HepG2 (cell line): ENCODE results near the gene HMCN1. TPM values are rescaled to one million over a fixed set of nuclear protein-coding genes. Genes with fewer than 3 reads are reported as not detected.

ENCODE experiments used
- ERF ChIP-seq: IDR thresholded peaks from 2 replicates; pipeline ENCODE4 v1.6.1; 2018; ENCODE audit warnings: missing biosample characterization, missing genetic modification reagents
- KDM6A ChIP-seq: IDR thresholded peaks from 2 replicates; pipeline ENCODE4 v1.6.1; 2016; ENCODE audit warnings: low read depth
- MTF2 ChIP-seq: sonication (generic); formaldehyde crosslinking; IDR thresholded peaks from 2 replicates; pipeline ENCODE4 v1.5.0; 2020; ENCODE audit warnings: missing genetic modification reagents, borderline replicate concordance
- NCOA2 ChIP-seq: sonication (generic); formaldehyde crosslinking; IDR thresholded peaks from 2 replicates; pipeline ENCODE4 v1.8.0; 2022; ENCODE audit warnings: inconsistent platforms
- NFYB ChIP-seq: sonication (generic); formaldehyde crosslinking; IDR thresholded peaks from 2 replicates; pipeline ENCODE4 v1.4.0; 2020; ENCODE audit warnings: missing genetic modification reagents
- ONECUT2 ChIP-seq: sonication (generic); formaldehyde crosslinking; IDR thresholded peaks from 2 replicates; pipeline ENCODE4 v1.4.0; 2020; ENCODE audit warnings: missing genetic modification reagents
- TEAD2 ChIP-seq: sonication (generic); formaldehyde crosslinking; IDR thresholded peaks from 2 replicates; pipeline ENCODE4 v1.9.0; 2021; ENCODE audit warnings: missing genetic modification reagents
- TFAP4 ChIP-seq: sonication (generic); IDR thresholded peaks from 2 replicates; pipeline ENCODE4 v1.6.1; 2016; ENCODE audit warnings: low read depth, borderline replicate concordance
- ZBTB20 ChIP-seq: sonication (generic); formaldehyde crosslinking; IDR thresholded peaks from 2 replicates; pipeline ENCODE4 v1.8.1; 2023; ENCODE audit warnings: missing genetic modification reagents, low read depth, mild to moderate bottlenecking, borderline replicate concordance
- ZBTB40 ChIP-seq, 2 experiments: fragments of 450-650 bp in 1 of 2; sonication (generic) in 1 of 2; formaldehyde crosslinking in 1 of 2; IDR thresholded peaks; 2 replicates each; pipeline versions ENCODE4 v1.6.1 to v1.8.0; 2016 to 2022; ENCODE audit warnings: antibody characterized with exemption in 1 of 2, mild to moderate bottlenecking in 1 of 2, missing genetic modification reagents in 1 of 2
- ZFP91 ChIP-seq: sonication (generic); formaldehyde crosslinking; IDR thresholded peaks from 2 replicates; pipeline ENCODE4 v1.9.0; 2022; ENCODE audit warnings: missing genetic modification reagents, mild to moderate bottlenecking, borderline replicate concordance
- ZNF260 ChIP-seq: sonication (generic); formaldehyde crosslinking; IDR thresholded peaks from 2 replicates; pipeline ENCODE4 v1.4.0; 2020; ENCODE audit warnings: missing genetic modification reagents, low read depth, mild to moderate bottlenecking, borderline replicate concordance
- ZNF350 ChIP-seq: sonication (generic); formaldehyde crosslinking; IDR thresholded peaks from 2 replicates; pipeline ENCODE4 v1.4.0; 2020; ENCODE audit warnings: mild to moderate bottlenecking, low read depth, missing genetic modification reagents, borderline replicate concordance
- ZNF589 ChIP-seq: sonication (generic); formaldehyde crosslinking; conservative IDR thresholded peaks from 2 replicates; pipeline ENCODE4 v1.8.0; 2022; ENCODE audit warnings: mild to moderate bottlenecking, moderate library complexity, missing genetic modification reagents
- ZSCAN12 ChIP-seq: sonication (generic); formaldehyde crosslinking; IDR thresholded peaks from 2 replicates; pipeline ENCODE4 v1.9.0; 2021; ENCODE audit warnings: mild to moderate bottlenecking, missing genetic modification reagents
- polyA plus RNA-seq, 8 experiments: library from polyadenylated mRNA; depleted of rRNA in 3 of 8; stranded (reverse) in 7 of 8; unstranded in 1 of 8; fragments of >200 nt; fragmentation: Illumina TruSeq in 4 of 8; extraction: Trizol in 4 of 8; gene quantifications; 2 replicates each; pipeline versions ENCODE4 v1.2.1 to v1.2.3, GENCODE V29; 2011 to 2016; ENCODE audit warnings: low read depth in 4 of 8, missing spikeins in 1 of 8, mixed read lengths in 1 of 8; ENCODE audit not compliant: insufficient read depth in 1 of 8
- total RNA-seq, 5 experiments: library from RNA; depleted of rRNA; stranded (reverse); fragments of >200 nt; fragmentation: Illumina TruSeq; extraction: Trizol; gene quantifications; 2 replicates each; pipeline ENCODE4 v1.2.3, GENCODE V29; 2016; ENCODE audit warnings: low read depth in 1 of 5

The HMCN1 gene
- total and polyA plus RNA-seq, 2 of the 13 experiments (the other 11 are each of a cell fraction or from before 2014, with no cell fraction given), result 0.03 TPM; not detected in 1

GRCh38 chr1:185733818-185734735 is at the start of gene HMCN1 (continued):
- TF ChIP-seq ZFP91 (CRISPR knock-in tag) (peak; percentile 29; the same call in 1 of the 2 replicates), ONECUT2 (CRISPR knock-in tag) (no peak), TFAP4 (peak; percentile 31; the same call in 1 of the 2 replicates), MTF2 (CRISPR knock-in tag) (no peak), KDM6A (CRISPR knock-in tag) (no peak), ZNF589 (CRISPR knock-in tag) (no peak), ZNF350 (CRISPR knock-in tag) (peak; percentile 33; the same call in 1 of the 2 replicates), ZSCAN12 (CRISPR knock-in tag) (no peak), TEAD2 (CRISPR knock-in tag) (no peak), NFYB (CRISPR knock-in tag) (peak; percentile 47), ERF (no peak), NCOA2 (CRISPR knock-in tag) (no peak), ZBTB40 (IDR thresholded peaks at IDR 0.05) (no peak), ZBTB40 (CRISPR knock-in tag; IDR thresholded peaks at IDR 0.05) (no peak), ZNF260 (CRISPR knock-in tag) (no peak), ZBTB20 (0 out of 2 replicates have a peak, but pooled peaks have one; percentile 14)
